HG03103 (cell line): Measurements from ENCODE around the gene FERMT2.
"Not testable (repeated sequence)": the region's sequence is repeated elsewhere in the genome, so short reads cannot be mapped to it uniquely, and the experiment has no call there.

ENCODE experiments used
- ATAC-seq: cut with Tn5 transposase; IDR thresholded peaks from one replicate; pipeline ENCODE4 v1.9.1; 2021; ENCODE audit warnings: low read depth; ENCODE audit not compliant: unreplicated experiment

FERMT2 gene

DNA sequence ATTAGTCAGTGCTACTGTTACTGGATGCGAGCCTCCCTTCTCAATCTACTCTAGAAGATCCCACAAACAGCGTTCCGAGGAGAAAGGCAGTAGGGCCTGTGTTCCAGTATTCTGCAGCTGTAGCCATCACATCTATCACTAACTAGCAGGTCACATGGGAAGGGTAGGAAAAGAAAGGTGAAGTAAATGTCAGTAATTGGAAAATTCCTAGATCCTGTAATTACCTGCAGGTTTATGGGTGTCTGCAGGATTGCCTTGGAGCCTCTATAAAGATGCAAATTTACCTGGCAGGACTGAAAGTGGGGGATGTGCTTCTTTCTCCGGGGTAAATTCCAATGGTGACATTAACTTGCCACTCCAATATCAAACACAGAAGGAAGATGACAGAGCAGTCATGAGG lies 77.8 kb downstream of the FERMT2 start:
- ATAC-seq: no peak

GRCh38 chr14:52871606-52872005 lies 79.2 kb downstream of the FERMT2 start:
- no peak for ATAC-seq

DNA sequence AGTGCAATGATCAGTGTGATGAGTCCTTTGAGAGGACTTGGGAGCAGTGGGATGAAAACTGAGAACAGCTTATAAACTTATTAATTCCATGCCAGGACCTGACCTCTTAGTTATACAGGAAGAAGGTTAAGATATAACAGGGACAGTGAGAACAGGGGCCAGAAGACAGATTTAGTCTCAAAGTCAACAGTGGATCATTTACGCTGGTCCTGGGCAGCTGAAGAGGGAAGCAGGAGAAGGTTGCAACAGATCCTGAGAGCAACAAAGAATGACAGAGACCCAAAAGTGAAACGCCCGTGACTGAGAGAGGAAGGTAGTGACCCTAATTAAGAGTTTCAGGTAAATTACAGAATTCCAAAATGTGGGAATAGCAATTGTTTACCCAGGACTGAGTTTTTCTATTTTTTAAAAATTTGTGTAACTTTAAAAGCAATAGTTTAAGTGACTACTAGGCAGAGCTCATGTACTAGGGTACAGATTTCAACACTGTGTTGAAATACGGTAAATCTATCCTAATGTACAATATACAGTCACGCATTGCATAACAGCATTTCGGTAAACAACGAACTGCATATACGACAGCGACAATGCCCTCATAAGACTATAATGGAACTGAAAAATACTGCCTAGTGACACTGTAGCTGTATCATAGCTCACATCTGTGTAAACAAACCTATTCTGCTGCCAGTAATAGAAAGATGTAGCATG lies 81.8 kb downstream of the FERMT2 start:
- no peak for ATAC-seq

DNA sequence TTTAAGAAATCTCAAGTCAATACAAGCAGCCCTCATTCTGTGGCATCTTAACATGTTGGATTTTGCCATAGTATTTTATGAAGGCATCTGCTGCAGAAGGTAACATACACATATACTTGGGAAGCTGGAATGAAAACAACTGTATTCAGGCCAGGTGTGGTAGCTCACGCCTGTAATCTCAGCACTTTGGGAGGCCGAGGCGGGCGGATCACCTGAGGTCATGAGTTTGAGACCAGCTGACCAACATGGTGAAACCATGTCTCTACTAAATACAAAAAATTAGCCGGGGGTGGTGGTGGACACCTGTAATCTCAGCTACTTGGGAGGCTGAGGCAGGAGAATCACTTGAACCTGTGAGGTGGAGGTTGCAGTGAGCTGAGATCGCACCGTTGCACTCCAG lies 86.0 kb downstream of the FERMT2 start:
- ATAC-seq: not testable (repeated sequence)

- no peak for ATAC-seq
Measured at GRCh38 chr14:52863334-52863700, 87.5 kb downstream of the FERMT2 start.

DNA sequence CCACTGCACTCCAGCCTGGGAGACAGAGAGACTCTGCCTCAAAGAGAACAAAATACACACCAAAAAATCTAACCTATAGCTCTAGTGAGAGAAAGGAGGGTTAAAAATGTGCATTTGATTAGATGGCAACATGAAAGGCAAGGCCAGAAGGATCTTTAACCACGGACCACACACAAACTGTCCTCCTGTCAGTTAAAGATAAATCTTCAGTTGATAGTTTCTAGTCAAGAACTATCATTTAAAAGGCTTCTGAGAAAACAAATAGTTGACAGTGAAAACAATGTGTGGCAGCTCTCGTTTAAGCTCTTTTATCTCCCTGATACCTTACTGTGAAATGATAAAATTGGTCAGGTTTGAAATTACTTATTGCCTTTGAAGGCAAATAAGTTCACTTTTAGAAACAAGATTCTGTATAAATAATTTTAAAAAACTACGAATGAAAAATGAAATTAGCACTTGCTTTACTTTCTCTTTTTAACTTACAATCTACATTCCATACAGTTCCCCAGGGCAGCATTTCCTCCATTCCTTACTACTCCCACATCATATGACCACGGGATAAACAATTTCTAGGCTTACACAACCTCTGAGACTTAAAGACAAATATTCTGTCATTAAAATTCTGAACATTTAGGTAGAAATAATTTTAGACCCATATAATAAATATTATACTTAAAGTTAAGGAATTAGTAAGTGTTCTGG lies 88.1 kb downstream of the FERMT2 start:
- no peak for ATAC-seq

DNA sequence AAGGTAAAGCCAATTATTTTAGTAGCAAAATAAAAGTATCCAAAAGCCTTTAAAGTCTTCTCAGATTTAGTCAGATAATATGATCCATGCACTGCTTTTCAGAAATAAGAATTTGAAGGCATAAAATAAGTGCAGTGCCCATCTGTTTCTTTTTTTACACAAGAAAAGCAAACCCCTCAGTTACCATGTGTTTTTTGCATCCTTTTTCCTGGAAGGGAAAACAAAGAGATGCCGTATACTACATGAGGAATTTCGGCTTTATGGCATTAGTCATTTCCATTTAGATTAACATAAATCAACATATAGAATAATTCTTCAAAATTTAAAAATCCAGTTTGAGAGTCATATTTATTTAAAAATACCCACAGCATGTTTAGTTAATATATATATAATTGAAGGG lies 89.4 kb downstream of the FERMT2 start:
- ATAC-seq: no peak

GRCh38 chr14:52860910-52861309 lies 89.9 kb downstream of the FERMT2 start:
- ATAC-seq: no peak

GRCh38 chr14:52860209-52860608 lies 90.6 kb downstream of the FERMT2 start:
- ATAC-seq: no peak

DNA sequence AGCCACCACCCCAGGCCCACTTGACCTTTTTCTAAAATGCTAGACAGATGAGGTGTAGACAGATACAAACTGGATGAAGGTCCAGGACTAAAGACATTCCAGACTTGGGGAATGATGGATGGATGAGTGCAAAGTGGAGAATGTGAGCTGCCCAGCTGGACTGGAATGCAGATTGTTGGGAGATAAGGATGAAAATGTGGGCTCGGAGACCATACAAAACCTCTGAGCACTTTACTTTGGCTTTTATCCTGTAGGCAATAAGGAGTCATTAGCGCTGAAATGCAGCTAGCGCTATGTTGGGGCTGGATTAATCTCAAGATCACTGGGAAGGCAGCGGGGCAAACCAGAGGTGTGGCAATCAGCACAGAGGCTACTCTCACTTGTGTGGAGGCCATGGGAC lies 94.7 kb downstream of the FERMT2 start:
- ATAC-seq: no peak

GRCh38 chr14:52853522-52853854 lies 97.4 kb downstream of the FERMT2 start:
- no peak for ATAC-seq

GRCh38 chr14:52852810-52853521 lies 97.9 kb downstream of the FERMT2 start:
- ATAC-seq: no peak

- ATAC-seq: no peak
Measured at GRCh38 chr14:52850451-52850909, 100.4 kb downstream of the FERMT2 start.

DNA sequence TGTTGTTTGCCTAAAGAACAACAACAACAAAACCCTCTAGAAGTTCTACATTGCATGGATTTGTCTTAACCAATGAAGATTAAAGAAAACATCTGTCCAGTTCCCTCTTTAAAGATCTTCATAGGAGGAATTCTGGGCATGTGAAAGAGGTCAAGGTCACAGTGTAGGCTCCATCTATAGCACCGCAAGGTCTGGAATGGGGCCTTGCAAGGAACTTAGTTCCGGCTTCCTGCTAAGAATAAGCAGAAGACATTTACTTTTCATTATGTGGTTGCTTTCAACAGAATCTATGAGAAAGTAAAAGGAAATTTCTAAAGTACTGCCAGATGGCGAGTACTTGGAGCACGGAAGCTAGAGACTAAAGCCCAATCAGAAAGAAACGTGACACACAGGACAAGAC lies 102.2 kb downstream of the FERMT2 start:
- ATAC-seq: no peak

DNA sequence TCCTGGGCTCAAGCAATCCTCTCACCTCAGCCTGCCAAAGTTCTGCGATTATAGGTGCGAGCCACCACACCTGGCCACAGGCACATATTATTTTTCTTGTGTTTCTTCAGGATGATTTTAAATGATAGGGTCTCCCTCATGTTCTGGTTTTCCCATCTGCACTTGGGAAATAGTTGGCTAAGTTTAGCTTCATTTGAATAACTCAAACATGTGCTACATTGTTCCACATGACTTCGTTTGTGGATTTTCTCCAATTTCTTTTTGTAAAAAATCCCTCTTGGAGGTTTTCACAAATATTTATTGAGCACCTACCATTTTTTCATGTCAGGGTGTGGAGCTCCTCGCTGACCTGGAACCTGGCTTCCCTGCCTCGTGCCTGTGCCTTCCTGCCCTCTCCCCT lies 104.3 kb downstream of the FERMT2 start:
- no peak for ATAC-seq

GRCh38 chr14:52845081-52845480 lies 105.8 kb downstream of the FERMT2 start:
- no peak for ATAC-seq

- ATAC-seq: no peak
Measured at GRCh38 chr14:52844262-52845060, 106.4 kb downstream of the FERMT2 start.

GRCh38 chr14:52840877-52841276 lies 110.0 kb downstream of the FERMT2 start:
- no peak for ATAC-seq

DNA sequence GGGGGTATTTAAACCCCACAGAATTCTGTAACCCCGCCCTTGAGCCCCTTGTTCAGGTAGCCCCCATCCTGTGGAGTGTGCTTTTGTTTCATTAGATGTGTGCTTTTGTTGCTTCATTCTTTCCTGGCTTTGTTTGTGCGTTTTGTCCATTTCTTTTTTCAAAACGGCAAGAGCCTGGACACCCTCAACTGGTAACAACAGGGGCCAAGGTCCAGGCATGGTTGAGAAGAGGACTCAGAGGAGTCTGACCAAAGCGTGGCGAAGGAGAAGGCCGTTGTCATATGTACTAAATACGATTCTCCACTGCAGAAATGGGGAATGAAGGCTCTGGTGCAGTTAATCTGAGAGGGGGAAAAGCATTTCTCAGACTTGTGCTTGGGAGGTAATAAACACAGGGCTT lies 113.4 kb downstream of the FERMT2 start:
- no peak for ATAC-seq

DNA sequence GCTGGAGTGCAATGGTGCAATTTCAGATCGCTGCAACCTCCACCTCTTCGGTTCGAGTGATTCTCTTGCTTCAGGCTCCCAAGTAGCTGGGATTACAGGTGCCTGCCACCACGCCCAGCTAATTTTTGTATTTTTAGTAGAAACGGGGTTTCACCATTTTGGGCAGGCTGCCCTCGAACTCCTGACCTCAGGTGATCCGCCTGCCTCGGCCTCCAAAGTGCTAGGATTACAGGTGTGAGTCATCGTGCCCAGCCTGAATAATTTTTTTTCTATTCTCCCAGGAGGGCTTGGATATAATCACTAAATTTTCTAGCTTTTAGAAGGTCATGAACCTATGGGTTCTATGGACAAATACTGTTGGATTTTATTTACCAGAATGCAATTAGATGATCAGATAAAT lies 114.8 kb downstream of the FERMT2 start:
- no peak for ATAC-seq
